PC-3 (cell line): ENCODE data around the gene DYNC1LI1.

ENCODE experiments used
- CTCF ChIP-seq: fragments of 300-600 bp; sonication (generic); conservative IDR thresholded peaks from 2 replicates; pipeline ENCODE4 v1.5.1; 2017; ENCODE audit warnings: antibody characterized with exemption, low read depth, mild to moderate bottlenecking, low read length
- EZH2phosphoT487 ChIP-seq: fragments of 300-600 bp; sonication (generic); IDR thresholded peaks from 2 replicates; pipeline ENCODE4 v1.6.1; 2018; ENCODE audit warnings: mild to moderate bottlenecking, antibody characterized with exemption, low read length, borderline replicate concordance

GRCh38 chr3:32522682-32523081, 48.0 kb downstream of the DYNC1LI1 start:
- TF ChIP-seq CTCF (no peak), EZH2phosphoT487 (no peak)
